ENCODE results near the gene ETS2. TPM values are rescaled to one million over a fixed set of nuclear protein-coding genes. Genes with fewer than 3 reads are reported as not detected.

Gene ETS2
- total and polyA plus RNA-seq, 2 experiments from 2014 or later, result 19.5 to 36.8 TPM

DNA sequence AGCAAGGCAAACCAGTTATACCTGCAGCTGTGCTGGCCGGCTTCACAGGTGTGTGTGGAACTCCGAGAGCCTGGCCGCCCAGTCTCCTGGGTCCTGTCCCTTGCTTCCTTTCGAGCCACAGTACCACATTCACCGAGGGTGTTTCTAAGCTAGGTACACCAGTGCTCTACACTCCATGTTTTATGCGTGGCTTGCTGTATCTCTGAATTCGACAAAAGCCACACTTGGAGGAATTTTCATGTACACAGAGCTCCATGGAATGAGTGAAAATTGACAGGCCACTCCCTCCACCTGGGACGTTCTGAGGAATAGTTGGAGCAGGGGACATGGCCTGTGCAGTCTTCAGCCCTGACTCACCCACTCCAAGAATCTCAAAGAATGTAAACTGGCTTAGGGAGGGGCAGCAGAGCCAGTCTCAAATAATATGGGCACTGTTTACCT, 14.0 kb downstream of the ETS2 start:
- ATAC-seq, result no peak
- peaks cover 97% of the 10 kb centered on the region for H3K36me3 Mint-ChIP-seq (ENCODE audit: low read depth)

DNA sequence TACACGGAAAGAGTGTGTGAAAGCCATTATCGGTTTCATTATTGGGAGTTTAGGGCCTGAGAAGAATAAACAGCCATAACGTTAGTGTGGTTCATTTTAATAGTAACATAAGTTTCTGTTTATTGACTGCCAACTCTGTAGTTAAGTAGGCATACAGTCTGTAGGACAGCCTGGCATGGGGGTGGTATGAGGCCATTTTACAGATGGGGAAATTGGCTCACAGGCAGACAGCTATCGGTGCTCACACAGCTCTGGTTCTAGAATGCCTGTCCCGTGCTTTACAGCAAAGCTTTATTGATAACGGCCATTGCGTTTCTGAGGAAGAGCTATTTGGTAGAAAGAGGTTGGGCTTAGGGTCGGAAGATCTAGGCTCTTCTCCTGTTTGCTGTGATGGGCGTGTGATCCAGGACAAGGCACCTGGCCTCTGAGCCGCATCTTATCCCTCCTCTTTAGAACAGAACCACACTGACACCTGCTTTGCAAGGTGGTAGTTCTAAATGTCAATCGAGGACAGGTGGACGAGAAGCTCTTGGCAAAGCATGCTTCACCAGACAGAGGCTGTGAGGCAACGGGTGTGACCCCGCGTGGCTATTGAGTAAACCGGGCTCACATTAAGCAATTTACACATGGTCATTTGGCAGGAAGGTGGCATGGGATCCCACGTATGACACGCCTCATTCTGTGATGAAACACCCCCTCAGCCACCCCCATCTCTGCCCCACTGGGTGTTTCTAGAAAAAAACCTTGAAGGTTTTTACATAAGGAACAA, 14.9 kb downstream of the ETS2 start:
- no peaks in the 10 kb centered on the region for H3K27me3 ChIP-seq (ENCODE audit: insufficient read depth)
- H3K4me3 ChIP-seq, result no peak overlapping the region
- Mint-ChIP-seq H3K4me1 (no peaks in the 10 kb centered on the region), H3K27me3 (ENCODE audit: insufficient read depth, low read depth, poor library complexity) (no peaks in the 10 kb centered on the region), H3K27ac (peak overlapping the region; percentile 77), H3K4me3 (no peak overlapping the region), H3K9me3 (peaks cover 2% of the 10 kb centered on the region; the same call in 1 of the 3 replicates), H3K36me3 (ENCODE audit: low read depth) (peaks cover 94% of the 10 kb centered on the region)
- H4K20me1 ChIP-seq (replicated peaks; ENCODE audit: insufficient read depth), result peaks cover 8% of the 10 kb centered on the region
- no peak for TF ChIP-seq POLR2AphosphoS5 (IDR thresholded peaks at IDR 0.05; ENCODE audit: low read depth)
- TF ChIP-seq ZNF331 (CRISPR knock-in tag; IDR thresholded peaks at IDR 0.05; ENCODE audit: low read depth), result no peak
- TF ChIP-seq EZH2phosphoT487 (IDR thresholded peaks at IDR 0.05; ENCODE audit: unreplicated experiment), result no peak
- no peak for TF ChIP-seq ZNF114 (CRISPR knock-in tag; IDR thresholded peaks at IDR 0.05)
- peaks cover 74% of the 10 kb centered on the region for H3K36me3 ChIP-seq (ENCODE audit: insufficient read depth)
- no peak overlapping the region for H2AFZ ChIP-seq
- H3K4me2 ChIP-seq, result no peak overlapping the region
- H3K4me1 ChIP-seq (ENCODE audit: insufficient read depth), result no peaks in the 10 kb centered on the region
- DNase-seq (ENCODE audit: low spot score), result no peak
- no peak for ATAC-seq
- H3K9me2 ChIP-seq (ENCODE audit: insufficient read depth), result no peaks in the 10 kb centered on the region
- H3F3A ChIP-seq (replicated peaks; ENCODE audit: low read depth), result no peaks in the 10 kb centered on the region
- no peak overlapping the region for H3K27ac ChIP-seq (ENCODE audit: low read depth)
- H3K79me2 ChIP-seq (replicated peaks; ENCODE audit: insufficient read depth), result peaks cover 3% of the 10 kb centered on the region; the same call in 1 of the 2 replicates

More for the DNA sequence above, 14.0 kb downstream of the ETS2 start:
- peaks cover 9% of the 10 kb centered on the region for H3K79me2 ChIP-seq (replicated peaks; ENCODE audit: insufficient read depth)
- H3K4me1 Mint-ChIP-seq, result peaks cover 1% of the 10 kb centered on the region
- H3K9me2 ChIP-seq (ENCODE audit: insufficient read depth), result no peaks in the 10 kb centered on the region
- no peak overlapping the region for H3K27ac ChIP-seq (ENCODE audit: low read depth)
- peaks cover 81% of the 10 kb centered on the region for H3K36me3 ChIP-seq (ENCODE audit: insufficient read depth)
- H3K27me3 ChIP-seq (ENCODE audit: insufficient read depth), result no peaks in the 10 kb centered on the region
- H3K4me2 ChIP-seq, result no peak overlapping the region
- no peak overlapping the region for H2AFZ ChIP-seq
- TF ChIP-seq CREB1 (CRISPR knock-in tag; IDR thresholded peaks at IDR 0.05; ENCODE audit: low read depth) (no peak), ZNF114 (CRISPR knock-in tag; IDR thresholded peaks at IDR 0.05) (no peak), NANOG (IDR thresholded peaks at IDR 0.05; ENCODE audit: borderline replicate concordance) (no peak)
- peaks cover 8% of the 10 kb centered on the region for H4K20me1 ChIP-seq (replicated peaks; ENCODE audit: insufficient read depth)
- H3K4me1 ChIP-seq (ENCODE audit: insufficient read depth), result no peaks in the 10 kb centered on the region
- H3K4me3 Mint-ChIP-seq, result no peak overlapping the region
- no peak overlapping the region for H3K27ac Mint-ChIP-seq
- no peak overlapping the region for H3K4me3 ChIP-seq
- no peak for DNase-seq (ENCODE audit: low spot score)
- H3K27me3 Mint-ChIP-seq (ENCODE audit: insufficient read depth, low read depth, poor library complexity), result no peaks in the 10 kb centered on the region
- H3F3A ChIP-seq (replicated peaks; ENCODE audit: low read depth), result no peaks in the 10 kb centered on the region
- H3K9me3 Mint-ChIP-seq, result no peaks in the 10 kb centered on the region

DNA sequence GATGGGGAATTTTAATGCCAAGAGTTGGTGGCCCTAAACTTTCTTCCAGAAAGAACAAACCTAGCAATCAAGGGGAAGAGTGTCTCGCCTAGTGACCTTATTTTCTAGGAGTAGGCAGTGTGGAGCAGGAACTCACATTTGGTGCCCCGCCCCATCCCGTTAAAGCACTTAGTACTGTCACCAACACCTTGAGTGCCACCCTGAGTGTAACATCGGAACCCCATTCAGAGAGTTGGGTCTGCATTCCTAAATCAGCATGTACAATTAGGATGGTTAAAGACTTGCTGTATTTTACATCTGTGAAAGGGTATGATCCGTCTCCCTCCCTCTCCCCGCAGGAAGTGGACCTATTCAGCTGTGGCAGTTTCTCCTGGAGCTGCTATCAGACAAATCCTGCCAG, 15.5 kb downstream of the ETS2 start:
- Histone ChIP-seq H3K36me3 (ENCODE audit: insufficient read depth) (peaks cover 72% of the 10 kb centered on the region), H3K79me2 (replicated peaks; ENCODE audit: insufficient read depth) (peaks cover 3% of the 10 kb centered on the region; the same call in 1 of the 2 replicates), H2AFZ (no peak overlapping the region), H3F3A (replicated peaks; ENCODE audit: low read depth) (no peaks in the 10 kb centered on the region), H4K20me1 (replicated peaks; ENCODE audit: insufficient read depth) (peaks cover 8% of the 10 kb centered on the region), H3K4me3 (no peak overlapping the region), H3K27me3 (ENCODE audit: insufficient read depth) (no peaks in the 10 kb centered on the region), H3K9me2 (ENCODE audit: insufficient read depth) (no peaks in the 10 kb centered on the region), H3K27ac (ENCODE audit: low read depth) (no peak overlapping the region), H3K4me2 (no peak overlapping the region), H3K4me1 (ENCODE audit: insufficient read depth) (no peaks in the 10 kb centered on the region)
- DNase-seq (ENCODE audit: low spot score), result no peak
- Mint-ChIP-seq H3K4me1 (no peaks in the 10 kb centered on the region), H3K27ac (no peak overlapping the region), H3K36me3 (ENCODE audit: low read depth) (peaks cover 90% of the 10 kb centered on the region), H3K9me3 (peaks cover 2% of the 10 kb centered on the region; the same call in 1 of the 3 replicates), H3K27me3 (ENCODE audit: insufficient read depth, low read depth, poor library complexity) (no peaks in the 10 kb centered on the region), H3K4me3 (no peak overlapping the region)
- ATAC-seq, result no peak
- TF ChIP-seq ZNF114 (CRISPR knock-in tag; IDR thresholded peaks at IDR 0.05) (no peak), JUNB (IDR thresholded peaks at IDR 0.05; ENCODE audit: unreplicated experiment) (no peak), NANOG (IDR thresholded peaks at IDR 0.05; ENCODE audit: borderline replicate concordance) (no peak), CREB1 (CRISPR knock-in tag; IDR thresholded peaks at IDR 0.05; ENCODE audit: low read depth) (no peak), CTCF (conservative IDR thresholded peaks at IDR 0.05; ENCODE audit: low read depth in 2 of 2) (no peak)
- TF ChIP-seq, protein P1, sequence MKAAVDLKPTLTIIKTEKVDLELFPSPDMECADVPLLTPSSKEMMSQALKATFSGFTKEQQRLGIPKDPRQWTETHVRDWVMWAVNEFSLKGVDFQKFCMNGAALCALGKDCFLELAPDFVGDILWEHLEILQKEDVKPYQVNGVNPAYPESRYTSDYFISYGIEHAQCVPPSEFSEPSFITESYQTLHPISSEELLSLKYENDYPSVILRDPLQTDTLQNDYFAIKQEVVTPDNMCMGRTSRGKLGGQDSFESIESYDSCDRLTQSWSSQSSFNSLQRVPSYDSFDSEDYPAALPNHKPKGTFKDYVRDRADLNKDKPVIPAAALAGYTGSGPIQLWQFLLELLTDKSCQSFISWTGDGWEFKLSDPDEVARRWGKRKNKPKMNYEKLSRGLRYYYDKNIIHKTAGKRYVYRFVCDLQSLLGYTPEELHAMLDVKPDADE (IDR thresholded peaks at IDR 0.05), result no peak

Measured in GM23338 (cell line).